Large intestine (tissue), 3 donors: ENCODE measurements around the gene RPS6KA5. TPM values are rescaled to one million over a fixed set of nuclear protein-coding genes. Genes with fewer than 3 reads are reported as not detected.

Source experiments
- DNase-seq, 2 donors: peaks; one replicate each; pipeline versions ENCODE4 v3.0.0 to v3.0.0-alpha.2; 2013
- H3K27ac ChIP-seq: one replicate; pipeline ENCODE4 v1.5.1; 2013; ENCODE audit warnings: low read length
- H3K27me3 ChIP-seq: 2 replicates; pipeline ENCODE4 v1.6.1; 2013; ENCODE audit warnings: low read length; ENCODE audit not compliant: control insufficient read depth, insufficient read depth
- H3K36me3 ChIP-seq: 2 replicates; pipeline ENCODE4 v1.6.1; 2013; ENCODE audit warnings: low read length; ENCODE audit not compliant: control insufficient read depth, insufficient read depth
- H3K4me1 ChIP-seq: one replicate; pipeline ENCODE4 v1.6.1; 2013; ENCODE audit warnings: low read length; ENCODE audit not compliant: control insufficient read depth, insufficient read depth
- H3K4me3 ChIP-seq: one replicate; pipeline ENCODE4 v1.5.1; 2013; ENCODE audit warnings: low read length
- H3K9me3 ChIP-seq: one replicate; pipeline ENCODE4 v1.6.1; 2013; ENCODE audit warnings: mild to moderate bottlenecking, low read depth, low read length, moderate library complexity; ENCODE audit not compliant: control insufficient read depth
- WGBS: methylation state at CpG from one replicate; pipeline ENCODE4 v1.1.5; 2013; ENCODE audit warnings: low lambda C conversion rate; ENCODE audit not compliant: insufficient coverage; 5-methylcytosine and 5-hydroxymethylcytosine counted together
- polyA plus RNA-seq: library from polyadenylated mRNA; unstranded; fragments of 120-200 nt; gene quantifications from one replicate; pipeline ENCODE4 v1.2.1, GENCODE V29; 2013

The RPS6KA5 gene
- polyA plus RNA-seq, 1 donor: 8.6 TPM

DNA sequence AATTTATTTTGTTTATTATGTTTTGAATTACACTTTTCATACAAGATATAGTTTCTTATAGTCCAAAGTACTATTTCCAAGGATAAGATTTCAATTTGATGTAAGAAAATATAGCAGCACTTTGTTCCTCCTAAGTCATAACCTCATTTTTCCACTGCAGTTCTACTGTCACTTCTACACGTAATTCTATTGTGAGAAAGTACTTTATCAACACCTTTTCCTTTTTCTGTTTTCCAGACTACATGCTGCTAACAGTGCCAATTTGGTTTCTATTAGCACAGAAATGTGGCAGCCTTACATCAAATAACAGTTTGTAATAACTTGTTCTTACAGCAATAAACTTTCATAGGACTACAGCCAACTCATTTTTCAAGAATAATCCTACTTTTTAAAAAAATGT, 45.0 kb downstream of the RPS6KA5 start:
- DNase-seq: no peak
- Histone ChIP-seq H3K9me3 (no peaks in the 10 kb centered on the region), H3K27ac (no peak overlapping the region), H3K4me1 (peaks cover 14% of the 10 kb centered on the region), H3K4me3 (no peak overlapping the region), H3K36me3 (no peaks in the 10 kb centered on the region), H3K27me3 (no peaks in the 10 kb centered on the region)
- 40% methylated on average over 1 of the region's 1 CpG for WGBS

DNA sequence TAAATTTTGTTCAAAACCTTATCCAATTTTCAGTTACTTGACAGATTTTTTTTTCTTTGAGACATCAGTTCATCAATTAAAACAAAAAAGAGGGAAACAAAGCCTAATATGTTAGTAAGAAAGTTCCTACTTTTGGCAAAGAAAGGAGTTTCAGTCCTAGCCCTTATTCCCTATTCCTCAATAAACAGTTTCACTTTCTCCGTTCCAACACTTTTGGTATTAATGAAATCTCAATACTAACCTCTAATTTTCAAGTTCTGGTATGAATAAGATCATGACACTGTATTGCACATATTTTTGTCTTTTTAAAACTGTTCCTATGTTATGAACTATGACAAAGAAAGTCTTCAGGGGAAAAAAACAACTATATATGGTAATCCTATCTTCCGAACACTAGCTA, 48.4 kb downstream of the RPS6KA5 start:
- no peak for DNase-seq
- Histone ChIP-seq H3K4me3 (no peak overlapping the region), H3K27ac (no peak overlapping the region), H3K4me1 (no peaks in the 10 kb centered on the region), H3K9me3 (no peaks in the 10 kb centered on the region), H3K36me3 (no peaks in the 10 kb centered on the region), H3K27me3 (no peaks in the 10 kb centered on the region)
- WGBS: 89% methylated on average over 1 of the region's 2 CpGs

DNA sequence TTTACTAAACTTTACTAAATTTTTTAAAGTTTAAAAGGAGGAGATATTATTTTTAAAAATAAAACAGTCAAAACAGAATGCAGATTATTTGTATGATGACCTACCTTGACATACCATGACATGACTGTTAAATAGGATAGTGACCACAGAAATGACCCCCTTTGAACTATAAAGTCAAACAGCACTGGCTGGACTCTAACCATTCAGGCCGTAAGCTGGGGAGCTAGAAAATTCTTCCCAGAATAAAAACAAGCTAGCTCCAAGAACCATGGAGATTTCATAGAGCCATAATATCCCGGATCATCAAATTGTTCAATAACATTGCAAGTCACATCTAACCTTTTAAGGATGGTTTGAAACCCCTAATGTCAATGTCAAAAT, 50.3 kb downstream of the RPS6KA5 start:
- no CpG with 5 or more reads among the region's 2 CpGs for WGBS
- H3K4me1 ChIP-seq: no peaks in the 10 kb centered on the region
- no peak overlapping the region for H3K4me3 ChIP-seq
- no peak overlapping the region for H3K27ac ChIP-seq
- H3K27me3 ChIP-seq: no peaks in the 10 kb centered on the region
- no peak for DNase-seq
- no peaks in the 10 kb centered on the region for H3K9me3 ChIP-seq
- no peaks in the 10 kb centered on the region for H3K36me3 ChIP-seq

DNA sequence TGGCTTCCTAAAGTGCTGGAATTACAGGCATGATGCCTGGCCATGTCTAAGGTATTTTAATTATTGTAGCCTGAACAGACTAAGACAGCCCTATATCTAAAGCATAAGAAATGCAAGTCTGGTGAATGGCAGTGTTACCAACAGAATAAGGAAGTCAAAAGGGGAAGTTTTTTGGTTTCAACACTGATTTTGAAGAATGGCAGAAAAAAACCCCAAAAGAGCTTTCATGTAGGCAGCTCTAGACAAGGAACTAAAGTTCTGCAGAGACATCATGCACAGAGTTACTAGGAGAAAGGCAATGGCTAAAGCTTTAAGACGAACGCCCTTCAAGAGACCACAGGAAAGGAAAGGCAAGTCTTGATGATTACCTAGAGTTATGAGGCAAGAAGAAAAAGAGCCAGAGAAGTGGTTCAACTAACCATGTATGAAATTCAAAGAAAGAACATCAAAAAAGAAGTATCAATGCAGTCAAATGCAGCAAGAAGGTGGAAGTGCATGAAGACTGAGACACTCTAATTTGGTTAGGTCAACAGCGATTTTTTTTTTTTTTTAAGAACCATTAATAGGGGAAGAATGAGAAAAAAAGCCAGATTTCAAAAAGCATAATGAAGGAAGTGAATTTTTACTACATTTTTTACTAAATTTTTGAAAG, 50.8 kb downstream of the RPS6KA5 start:
- Histone ChIP-seq H3K27me3 (no peaks in the 10 kb centered on the region), H3K36me3 (no peaks in the 10 kb centered on the region), H3K27ac (no peak overlapping the region), H3K4me1 (no peaks in the 10 kb centered on the region), H3K9me3 (no peaks in the 10 kb centered on the region), H3K4me3 (no peak overlapping the region)
- no peak for DNase-seq
- WGBS: 100% methylated on average over 3 of the region's 3 CpGs

DNA sequence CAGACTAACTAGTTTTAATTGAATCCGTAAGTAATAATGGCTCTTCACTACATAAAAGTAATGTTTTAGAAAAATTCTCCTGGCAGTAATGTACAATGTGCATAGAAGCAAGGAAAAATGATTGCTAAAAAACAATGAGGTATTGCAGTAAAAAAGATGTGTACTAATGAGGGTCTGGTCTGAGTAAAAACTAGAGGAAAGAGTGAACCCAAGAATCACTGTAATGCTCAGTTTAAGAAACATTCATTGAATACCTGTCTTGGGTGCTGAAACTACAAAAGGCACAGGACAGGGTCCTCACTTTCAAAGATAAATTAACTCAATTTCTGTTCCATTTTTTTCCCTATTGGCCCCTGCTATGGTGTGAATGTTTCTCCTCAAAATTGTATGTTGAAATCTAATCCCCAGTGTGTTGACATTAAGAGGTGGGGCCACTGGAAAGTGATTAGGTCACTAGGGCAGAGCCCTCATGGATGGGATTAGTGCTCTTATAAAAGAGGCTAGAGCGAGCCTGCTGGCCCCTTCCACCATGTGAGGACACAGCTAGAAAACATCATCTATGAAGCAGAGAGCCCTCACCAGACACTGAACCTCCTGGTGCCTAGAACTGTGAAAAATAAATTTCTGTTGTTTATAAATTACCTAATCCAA, 51.6 kb downstream of the RPS6KA5 start:
- H3K27ac ChIP-seq: no peak overlapping the region
- H3K4me1 ChIP-seq: no peaks in the 10 kb centered on the region
- no peaks in the 10 kb centered on the region for H3K27me3 ChIP-seq
- H3K9me3 ChIP-seq: peaks cover 2% of the 10 kb centered on the region
- H3K4me3 ChIP-seq: no peak overlapping the region
- DNase-seq: peak; percentile 15 to 56
- H3K36me3 ChIP-seq: no peaks in the 10 kb centered on the region
- WGBS: 100% methylated on average over 1 of the region's 2 CpGs

DNA sequence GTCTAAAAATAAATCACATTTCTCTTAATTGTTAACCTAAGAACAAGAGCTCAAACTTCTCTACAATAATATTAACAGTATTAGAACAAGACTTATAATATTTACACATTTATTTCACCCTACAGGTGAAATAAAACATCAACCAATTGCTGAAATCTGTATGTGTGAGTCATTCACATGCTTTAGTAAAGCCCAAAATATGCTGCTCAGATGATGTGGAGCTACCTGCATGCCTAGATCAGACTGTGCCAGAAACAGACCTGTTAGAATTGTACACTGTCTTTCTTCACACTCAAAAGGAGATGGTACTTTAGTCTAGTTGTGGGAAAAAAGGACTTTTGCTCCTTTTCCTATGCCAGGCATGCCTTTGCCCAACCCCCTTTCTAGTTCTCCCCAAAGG, 54.7 kb downstream of the RPS6KA5 start:
- H3K4me1 ChIP-seq: no peaks in the 10 kb centered on the region

DNA sequence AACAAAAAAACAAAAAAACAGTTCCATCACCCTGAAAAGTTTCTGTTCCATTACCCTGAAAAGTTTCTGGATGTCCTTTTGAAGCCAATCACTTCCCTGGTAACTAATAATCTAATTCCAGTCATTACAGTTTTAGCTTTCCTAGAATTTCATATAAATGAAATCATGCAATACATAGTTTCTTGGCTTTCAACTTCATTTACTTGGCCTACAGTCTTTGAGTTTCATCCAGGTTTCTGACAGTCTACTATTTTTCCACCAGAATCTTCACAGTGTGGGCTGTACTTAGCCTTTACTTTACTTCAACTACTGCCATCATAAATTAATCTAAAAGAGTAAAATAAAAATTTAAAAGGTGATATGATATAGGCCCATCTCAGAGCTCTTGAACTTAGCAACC, 55.5 kb downstream of the RPS6KA5 start:
- Histone ChIP-seq H3K4me1 (no peaks in the 10 kb centered on the region), H3K4me3 (no peak overlapping the region), H3K9me3 (peaks cover 3% of the 10 kb centered on the region), H3K27me3 (no peaks in the 10 kb centered on the region), H3K27ac (no peak overlapping the region), H3K36me3 (no peaks in the 10 kb centered on the region)
- DNase-seq: no peak

More for the DNA sequence above, 54.7 kb downstream of the RPS6KA5 start:
- H3K9me3 ChIP-seq: peaks cover 3% of the 10 kb centered on the region
- H3K36me3 ChIP-seq: no peaks in the 10 kb centered on the region
- DNase-seq: no peak
- H3K27ac ChIP-seq: no peak overlapping the region
- H3K4me3 ChIP-seq: no peak overlapping the region
- H3K27me3 ChIP-seq: no peaks in the 10 kb centered on the region

DNA sequence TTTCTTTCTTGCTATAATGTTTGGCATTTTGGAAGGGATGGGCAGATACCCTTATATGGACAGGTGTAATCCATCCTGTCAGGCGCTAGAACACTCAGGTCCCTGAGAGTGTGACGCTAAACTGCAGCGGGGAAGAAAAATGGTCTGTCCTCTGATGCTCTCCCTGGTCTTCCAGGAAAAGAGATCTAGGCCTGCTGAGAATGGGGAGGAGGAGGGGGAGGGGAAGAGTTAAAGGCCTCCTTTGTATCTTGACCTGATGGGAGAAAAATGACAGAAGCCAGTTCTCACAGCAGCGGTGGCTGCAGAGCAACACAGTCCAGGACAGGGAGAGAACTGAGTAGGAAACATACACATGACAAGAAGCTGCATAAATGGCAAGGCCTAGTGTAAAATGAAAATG, 61.1 kb downstream of the RPS6KA5 start:
- no peak overlapping the region for H3K4me3 ChIP-seq
- peaks cover 4% of the 10 kb centered on the region for H3K36me3 ChIP-seq
- H3K27ac ChIP-seq: no peak overlapping the region
- no CpG with 5 or more reads among the region's 4 CpGs for WGBS
- H3K4me1 ChIP-seq: no peaks in the 10 kb centered on the region
- H3K9me3 ChIP-seq: peaks cover 3% of the 10 kb centered on the region
- no peaks in the 10 kb centered on the region for H3K27me3 ChIP-seq
- DNase-seq: no peak

DNA sequence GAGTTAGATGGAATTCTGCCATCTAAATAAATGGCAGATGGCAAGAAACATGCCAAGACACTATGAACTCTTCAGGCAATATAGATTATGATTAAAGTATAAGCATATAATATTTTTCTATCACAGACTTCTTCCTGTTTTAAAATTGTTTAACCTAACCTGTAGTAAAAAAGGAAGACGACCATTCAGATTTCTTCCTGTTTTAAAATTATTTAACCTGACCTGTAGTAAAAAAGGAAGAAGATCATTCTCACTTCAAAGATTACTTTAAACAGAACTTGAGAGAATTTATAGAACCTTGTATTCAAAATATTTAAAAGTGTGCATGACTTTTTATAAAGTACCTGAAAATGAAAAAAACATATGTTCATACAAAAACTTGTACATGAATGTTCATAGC, 63.5 kb downstream of the RPS6KA5 start:
- Histone ChIP-seq H3K4me3 (no peak overlapping the region), H3K36me3 (peaks cover 4% of the 10 kb centered on the region), H3K27me3 (no peaks in the 10 kb centered on the region), H3K4me1 (no peaks in the 10 kb centered on the region), H3K27ac (no peak overlapping the region), H3K9me3 (no peaks in the 10 kb centered on the region)
- no CpG with 5 or more reads among the region's 1 CpG for WGBS
- DNase-seq: no peak

DNA sequence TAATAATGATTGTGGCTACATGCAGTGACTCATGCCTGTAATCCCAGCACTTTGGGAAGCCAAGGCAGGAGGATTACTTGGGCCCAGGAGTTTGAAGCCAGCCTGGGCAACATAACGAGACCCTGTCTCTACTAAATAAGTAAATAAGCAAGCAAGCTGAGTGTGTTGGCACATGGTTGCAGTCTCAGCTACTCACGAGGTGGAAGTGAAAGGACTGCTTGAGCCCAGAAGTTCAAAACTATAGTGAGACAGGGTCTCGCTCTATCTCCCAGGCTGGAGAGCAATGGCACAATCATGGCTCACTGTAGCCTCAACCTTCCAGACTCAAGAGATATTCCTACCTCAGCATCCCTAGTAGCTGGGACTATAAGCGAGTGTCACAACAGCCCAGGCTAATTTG, 64.7 kb downstream of the RPS6KA5 start:
- Histone ChIP-seq H3K9me3 (no peaks in the 10 kb centered on the region), H3K4me1 (no peaks in the 10 kb centered on the region), H3K27ac (no peak overlapping the region), H3K27me3 (no peaks in the 10 kb centered on the region), H3K4me3 (no peak overlapping the region), H3K36me3 (peaks cover 6% of the 10 kb centered on the region)
- WGBS: no CpG with 5 or more reads among the region's 4 CpGs
- no peak for DNase-seq

DNA sequence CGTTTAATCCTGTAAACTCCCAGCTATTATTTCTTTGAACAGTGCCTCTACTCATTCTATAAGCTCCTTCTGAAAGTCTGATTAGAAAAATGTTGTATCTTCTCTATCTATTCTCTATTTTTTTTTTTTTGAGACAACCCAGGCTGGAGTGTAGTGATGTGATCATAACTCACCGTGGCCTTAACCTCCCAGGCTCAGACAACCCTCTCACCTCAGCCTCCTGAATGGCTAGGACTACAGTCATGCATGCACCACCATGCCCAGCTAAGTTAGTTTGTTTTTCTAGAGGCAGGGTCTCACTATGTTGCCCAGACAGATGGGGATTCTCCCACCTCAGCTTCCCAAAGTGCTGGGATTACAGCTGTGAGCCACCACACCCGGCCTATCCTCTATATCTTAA, 66.6 kb downstream of the RPS6KA5 start:
- no peak overlapping the region for H3K27ac ChIP-seq
- 100% methylated on average over 2 of the region's 3 CpGs for WGBS

More for the DNA sequence above, 66.6 kb downstream of the RPS6KA5 start:
- Histone ChIP-seq H3K4me3 (no peak overlapping the region), H3K4me1 (no peaks in the 10 kb centered on the region), H3K36me3 (peaks cover 4% of the 10 kb centered on the region), H3K27me3 (no peaks in the 10 kb centered on the region), H3K9me3 (no peaks in the 10 kb centered on the region)
- DNase-seq: no peak
